Panc1 (cell line): ENCODE results near the gene KRT7.

ENCODE experiments used
- POLR2AphosphoS5 ChIP-seq: IDR thresholded peaks from 2 replicates; pipeline ENCODE4 v1.6.1; 2012; ENCODE audit warnings: mild to moderate bottlenecking, low read depth, low read length, moderate library complexity
- TCF7L2 ChIP-seq: IDR thresholded peaks from 2 replicates; pipeline ENCODE4 v1.6.1; 2011; ENCODE audit warnings: mild to moderate bottlenecking, low read depth, low read length, inconsistent platforms
- TF ChIP-seq, protein P1 (sequence below), 2 experiments: IDR thresholded peaks; 2 replicates each; pipeline ENCODE4 v1.6.1; 2011 to 2012; ENCODE audit warnings: low read depth in 2 of 2, control low read depth in 1 of 2, low read length in 1 of 2, mild to moderate bottlenecking in 1 of 2, moderate library complexity in 1 of 2; ENCODE audit not compliant: insufficient read depth in 1 of 2
- TF ChIP-seq, protein P2 (sequence below): fragments of 450-650 bp; IDR thresholded peaks from 2 replicates; pipeline ENCODE4 v1.5.1; 2017; ENCODE audit warnings: mild to moderate bottlenecking

DNA sequence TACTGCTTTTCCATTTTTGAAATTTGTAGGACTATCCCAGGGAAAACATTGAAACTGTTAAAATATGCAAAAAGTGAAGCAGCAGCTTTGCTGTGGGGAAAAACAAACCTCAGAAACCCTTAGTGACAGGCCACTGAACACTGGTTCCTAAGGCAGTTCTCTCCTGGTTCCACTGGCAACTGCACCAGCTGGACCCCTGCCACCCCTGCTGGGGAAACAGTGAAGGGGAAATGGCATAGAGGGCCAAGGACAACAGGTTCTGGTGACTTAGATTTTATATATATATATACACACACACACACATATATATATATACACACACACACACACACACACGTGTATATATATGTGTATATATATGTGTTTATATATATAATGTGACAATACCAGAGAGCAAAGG is 16.2 kb upstream of the KRT7 start:
- TF ChIP-seq, protein P1, sequence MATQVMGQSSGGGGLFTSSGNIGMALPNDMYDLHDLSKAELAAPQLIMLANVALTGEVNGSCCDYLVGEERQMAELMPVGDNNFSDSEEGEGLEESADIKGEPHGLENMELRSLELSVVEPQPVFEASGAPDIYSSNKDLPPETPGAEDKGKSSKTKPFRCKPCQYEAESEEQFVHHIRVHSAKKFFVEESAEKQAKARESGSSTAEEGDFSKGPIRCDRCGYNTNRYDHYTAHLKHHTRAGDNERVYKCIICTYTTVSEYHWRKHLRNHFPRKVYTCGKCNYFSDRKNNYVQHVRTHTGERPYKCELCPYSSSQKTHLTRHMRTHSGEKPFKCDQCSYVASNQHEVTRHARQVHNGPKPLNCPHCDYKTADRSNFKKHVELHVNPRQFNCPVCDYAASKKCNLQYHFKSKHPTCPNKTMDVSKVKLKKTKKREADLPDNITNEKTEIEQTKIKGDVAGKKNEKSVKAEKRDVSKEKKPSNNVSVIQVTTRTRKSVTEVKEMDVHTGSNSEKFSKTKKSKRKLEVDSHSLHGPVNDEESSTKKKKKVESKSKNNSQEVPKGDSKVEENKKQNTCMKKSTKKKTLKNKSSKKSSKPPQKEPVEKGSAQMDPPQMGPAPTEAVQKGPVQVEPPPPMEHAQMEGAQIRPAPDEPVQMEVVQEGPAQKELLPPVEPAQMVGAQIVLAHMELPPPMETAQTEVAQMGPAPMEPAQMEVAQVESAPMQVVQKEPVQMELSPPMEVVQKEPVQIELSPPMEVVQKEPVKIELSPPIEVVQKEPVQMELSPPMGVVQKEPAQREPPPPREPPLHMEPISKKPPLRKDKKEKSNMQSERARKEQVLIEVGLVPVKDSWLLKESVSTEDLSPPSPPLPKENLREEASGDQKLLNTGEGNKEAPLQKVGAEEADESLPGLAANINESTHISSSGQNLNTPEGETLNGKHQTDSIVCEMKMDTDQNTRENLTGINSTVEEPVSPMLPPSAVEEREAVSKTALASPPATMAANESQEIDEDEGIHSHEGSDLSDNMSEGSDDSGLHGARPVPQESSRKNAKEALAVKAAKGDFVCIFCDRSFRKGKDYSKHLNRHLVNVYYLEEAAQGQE (IDR thresholded peaks at IDR 0.05; ENCODE audit: insufficient read depth in 1 of 2, low read depth in 2 of 2, low read length in 1 of 2) = no peak
- TF ChIP-seq, protein P2, sequence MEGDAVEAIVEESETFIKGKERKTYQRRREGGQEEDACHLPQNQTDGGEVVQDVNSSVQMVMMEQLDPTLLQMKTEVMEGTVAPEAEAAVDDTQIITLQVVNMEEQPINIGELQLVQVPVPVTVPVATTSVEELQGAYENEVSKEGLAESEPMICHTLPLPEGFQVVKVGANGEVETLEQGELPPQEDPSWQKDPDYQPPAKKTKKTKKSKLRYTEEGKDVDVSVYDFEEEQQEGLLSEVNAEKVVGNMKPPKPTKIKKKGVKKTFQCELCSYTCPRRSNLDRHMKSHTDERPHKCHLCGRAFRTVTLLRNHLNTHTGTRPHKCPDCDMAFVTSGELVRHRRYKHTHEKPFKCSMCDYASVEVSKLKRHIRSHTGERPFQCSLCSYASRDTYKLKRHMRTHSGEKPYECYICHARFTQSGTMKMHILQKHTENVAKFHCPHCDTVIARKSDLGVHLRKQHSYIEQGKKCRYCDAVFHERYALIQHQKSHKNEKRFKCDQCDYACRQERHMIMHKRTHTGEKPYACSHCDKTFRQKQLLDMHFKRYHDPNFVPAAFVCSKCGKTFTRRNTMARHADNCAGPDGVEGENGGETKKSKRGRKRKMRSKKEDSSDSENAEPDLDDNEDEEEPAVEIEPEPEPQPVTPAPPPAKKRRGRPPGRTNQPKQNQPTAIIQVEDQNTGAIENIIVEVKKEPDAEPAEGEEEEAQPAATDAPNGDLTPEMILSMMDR = no peak
- TF ChIP-seq POLR2AphosphoS5 = no peak
- TF ChIP-seq TCF7L2 = no peak
